Measurements from ENCODE around the gene HTRA2. TPM values are rescaled to one million over a fixed set of nuclear protein-coding genes. Genes with fewer than 3 reads are reported as not detected.

The HTRA2 gene
- total and polyA plus RNA-seq, 9 of the 15 experiments (the other 6 are each of a cell fraction or from before 2014, with no cell fraction given), result 54.2 to 71.2 (median 65.8) TPM

- no peak for TF ChIP-seq NR2C2 (CRISPR knock-in tag; IDR thresholded peaks at IDR 0.05)
- TF ChIP-seq NR2C2 (tag; IDR thresholded peaks at IDR 0.05), result peak; percentile 33; the same call in 1 of the 2 replicates
- TF ChIP-seq HMG20B (CRISPR knock-in tag; IDR thresholded peaks at IDR 0.05), result no peak
- TF ChIP-seq, protein P1, sequence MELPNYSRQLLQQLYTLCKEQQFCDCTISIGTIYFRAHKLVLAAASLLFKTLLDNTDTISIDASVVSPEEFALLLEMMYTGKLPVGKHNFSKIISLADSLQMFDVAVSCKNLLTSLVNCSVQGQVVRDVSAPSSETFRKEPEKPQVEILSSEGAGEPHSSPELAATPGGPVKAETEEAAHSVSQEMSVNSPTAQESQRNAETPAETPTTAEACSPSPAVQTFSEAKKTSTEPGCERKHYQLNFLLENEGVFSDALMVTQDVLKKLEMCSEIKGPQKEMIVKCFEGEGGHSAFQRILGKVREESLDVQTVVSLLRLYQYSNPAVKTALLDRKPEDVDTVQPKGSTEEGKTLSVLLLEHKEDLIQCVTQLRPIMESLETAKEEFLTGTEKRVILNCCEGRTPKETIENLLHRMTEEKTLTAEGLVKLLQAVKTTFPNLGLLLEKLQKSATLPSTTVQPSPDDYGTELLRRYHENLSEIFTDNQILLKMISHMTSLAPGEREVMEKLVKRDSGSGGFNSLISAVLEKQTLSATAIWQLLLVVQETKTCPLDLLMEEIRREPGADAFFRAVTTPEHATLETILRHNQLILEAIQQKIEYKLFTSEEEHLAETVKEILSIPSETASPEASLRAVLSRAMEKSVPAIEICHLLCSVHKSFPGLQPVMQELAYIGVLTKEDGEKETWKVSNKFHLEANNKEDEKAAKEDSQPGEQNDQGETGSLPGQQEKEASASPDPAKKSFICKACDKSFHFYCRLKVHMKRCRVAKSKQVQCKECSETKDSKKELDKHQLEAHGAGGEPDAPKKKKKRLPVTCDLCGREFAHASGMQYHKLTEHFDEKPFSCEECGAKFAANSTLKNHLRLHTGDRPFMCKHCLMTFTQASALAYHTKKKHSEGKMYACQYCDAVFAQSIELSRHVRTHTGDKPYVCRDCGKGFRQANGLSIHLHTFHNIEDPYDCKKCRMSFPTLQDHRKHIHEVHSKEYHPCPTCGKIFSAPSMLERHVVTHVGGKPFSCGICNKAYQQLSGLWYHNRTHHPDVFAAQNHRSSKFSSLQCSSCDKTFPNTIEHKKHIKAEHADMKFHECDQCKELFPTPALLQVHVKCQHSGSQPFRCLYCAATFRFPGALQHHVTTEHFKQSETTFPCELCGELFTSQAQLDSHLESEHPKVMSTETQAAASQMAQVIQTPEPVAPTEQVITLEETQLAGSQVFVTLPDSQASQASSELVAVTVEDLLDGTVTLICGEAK (IDR thresholded peaks at IDR 0.05), result no peak
- TF ChIP-seq, protein P1 (CRISPR knock-in tag; IDR thresholded peaks at IDR 0.05), result no peak
- TF ChIP-seq JUN (IDR thresholded peaks at IDR 0.05; ENCODE audit: borderline replicate concordance, low read depth, low read length), result no peak
- no peak for TF ChIP-seq JUN (CRISPR knock-in tag; IDR thresholded peaks at IDR 0.05; ENCODE audit: borderline replicate concordance)
- no peak for TF ChIP-seq PHB (CRISPR knock-in tag; IDR thresholded peaks at IDR 0.05)
These were observed 37.8 kb upstream of the HTRA2 start (continued) for GRCh38 chr2:74491648-74492544.

Data from K562 (cell line).